Femur (tissue), 1 donor: ENCODE measurements around the gene ZBTB7C.
A peak's percentile ranks its signal among the peaks of the same experiment; 100 is the strongest.

Source experiments
- DNase-seq: peaks from one replicate; pipeline ENCODE4 v3.0.0-alpha.2; 2017

ZBTB7C gene

DNA sequence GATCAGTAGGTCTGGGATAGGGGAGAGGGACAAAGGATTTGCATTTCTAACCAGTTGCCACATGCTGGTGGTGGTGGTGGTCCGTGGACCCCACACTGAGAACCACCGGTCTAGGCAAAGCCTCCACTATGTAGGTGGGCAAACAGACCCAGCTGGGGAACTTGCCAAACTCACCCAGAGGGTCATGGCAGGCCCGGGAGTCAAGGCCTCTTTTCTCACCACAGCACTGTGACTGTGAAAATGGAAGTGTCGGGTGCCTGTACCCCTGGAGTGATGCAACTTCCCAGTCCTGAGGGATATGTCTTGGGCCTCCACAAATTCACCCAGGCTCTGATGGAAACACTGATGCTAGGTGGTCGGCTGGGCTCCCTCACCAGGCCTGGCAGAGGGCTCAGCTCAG, 377.5 kb downstream of the ZBTB7C start:
- peak; percentile 13 for DNase-seq

GRCh38 chr18:48030616-48031480, 378.3 kb downstream of the ZBTB7C start:
- peak; percentile 72 for DNase-seq

- no peak for DNase-seq
Observed at GRCh38 chr18:48029296-48029986, 379.7 kb downstream of the ZBTB7C start.

- DNase-seq = no peak
Observed at GRCh38 chr18:48028696-48029095, 380.5 kb downstream of the ZBTB7C start.

DNA sequence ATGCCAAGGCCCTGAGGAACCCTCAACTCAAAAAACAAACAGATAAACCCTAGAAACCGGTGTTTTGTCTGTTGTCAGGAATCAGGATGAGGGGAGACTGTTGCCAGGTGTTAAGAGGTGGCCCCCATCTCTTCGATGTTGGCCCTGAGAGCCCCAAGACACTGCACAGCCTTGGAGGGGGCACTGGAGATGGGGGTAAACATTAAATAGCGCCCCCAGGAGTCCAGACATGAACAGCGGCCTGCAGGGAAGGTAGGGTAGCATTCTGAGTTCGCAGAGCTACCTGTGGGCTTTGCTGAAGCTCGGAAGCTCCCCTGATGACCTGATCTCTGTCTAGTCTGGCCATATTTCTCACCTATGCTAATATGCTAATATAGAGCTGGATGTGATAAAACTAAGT, 381.1 kb downstream of the ZBTB7C start:
- no peak for DNase-seq

DNA sequence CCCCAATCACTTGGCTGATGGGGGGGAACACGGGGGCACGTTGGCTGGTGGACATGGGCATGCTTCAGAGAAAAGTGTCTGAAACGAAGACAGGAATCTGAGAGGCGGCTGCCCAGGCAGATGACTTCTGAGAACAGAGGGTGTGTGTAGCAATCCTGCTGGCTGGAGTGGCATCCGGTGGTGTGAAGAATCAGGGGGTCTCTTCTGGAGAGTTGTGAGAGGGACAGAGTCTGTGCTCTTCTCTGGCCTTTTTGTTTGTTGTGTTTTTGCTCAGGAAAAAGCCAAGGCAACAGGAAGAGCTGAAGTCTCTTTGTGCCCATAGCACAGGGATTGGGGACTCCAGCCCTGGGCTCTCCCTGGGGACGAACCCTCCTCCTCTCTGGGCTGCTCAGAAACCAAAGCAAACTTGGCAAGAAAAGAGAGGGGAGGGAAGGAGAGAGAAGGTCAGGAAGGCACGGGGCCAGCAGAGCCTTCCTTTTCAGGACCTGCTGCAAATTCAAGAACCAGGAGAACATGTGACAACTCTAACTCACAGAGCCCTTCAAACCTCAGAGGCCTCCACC, 381.7 kb downstream of the ZBTB7C start:
- DNase-seq = peak; percentile 57

DNA sequence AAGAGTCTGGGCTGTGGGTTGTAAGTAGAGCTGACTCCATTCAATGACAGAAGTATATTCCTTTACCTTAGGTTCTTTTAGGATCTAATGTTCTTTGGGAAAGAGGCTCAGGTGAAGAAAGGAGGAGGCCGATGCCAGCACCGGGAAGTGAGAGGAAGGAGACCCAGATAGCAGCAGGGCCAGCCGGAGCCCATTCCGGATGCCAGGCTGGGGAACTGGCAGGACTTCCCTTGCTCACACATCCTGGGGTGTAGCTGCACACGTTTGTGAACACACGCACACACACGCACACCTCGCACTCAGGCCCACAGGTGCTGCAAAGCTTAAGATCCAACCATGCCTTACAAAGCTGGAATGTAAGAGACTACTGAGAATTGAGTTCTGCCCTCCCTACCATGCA, 383.0 kb downstream of the ZBTB7C start:
- no peak for DNase-seq

GRCh38 chr18:48024881-48025660, 384.1 kb downstream of the ZBTB7C start:
- DNase-seq = no peak

- no peak for DNase-seq
Observed at GRCh38 chr18:48024009-48024512, 385.1 kb downstream of the ZBTB7C start.

GRCh38 chr18:48023334-48024008, 385.7 kb downstream of the ZBTB7C start:
- DNase-seq = peak; percentile 67

GRCh38 chr18:48022531-48023329, 386.5 kb downstream of the ZBTB7C start:
- DNase-seq = peak; percentile 32

DNA sequence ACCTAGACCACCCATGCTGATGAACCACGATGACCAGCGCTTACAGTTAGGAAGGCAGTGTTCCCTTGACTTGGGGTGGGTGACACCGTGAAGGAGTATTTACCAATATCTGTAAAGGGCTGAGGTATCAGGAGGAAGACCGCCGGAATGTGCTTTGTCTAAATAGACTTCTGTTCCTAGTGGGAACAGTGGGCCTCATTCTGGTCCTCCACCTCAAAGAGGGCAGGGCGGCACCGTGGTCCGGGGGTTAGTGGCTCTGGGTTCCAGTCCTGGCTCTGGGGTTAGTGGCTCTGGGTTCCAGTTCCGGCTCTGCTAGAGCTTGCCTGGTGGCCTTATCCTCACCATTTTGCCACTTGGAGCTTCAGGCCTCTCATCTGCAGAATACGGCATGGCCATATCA, 387.2 kb downstream of the ZBTB7C start:
- DNase-seq = no peak

- no peak for DNase-seq
Observed at GRCh38 chr18:48021273-48021914, 387.8 kb downstream of the ZBTB7C start.

GRCh38 chr18:48020337-48021250, 388.6 kb downstream of the ZBTB7C start:
- DNase-seq = no peak

DNA sequence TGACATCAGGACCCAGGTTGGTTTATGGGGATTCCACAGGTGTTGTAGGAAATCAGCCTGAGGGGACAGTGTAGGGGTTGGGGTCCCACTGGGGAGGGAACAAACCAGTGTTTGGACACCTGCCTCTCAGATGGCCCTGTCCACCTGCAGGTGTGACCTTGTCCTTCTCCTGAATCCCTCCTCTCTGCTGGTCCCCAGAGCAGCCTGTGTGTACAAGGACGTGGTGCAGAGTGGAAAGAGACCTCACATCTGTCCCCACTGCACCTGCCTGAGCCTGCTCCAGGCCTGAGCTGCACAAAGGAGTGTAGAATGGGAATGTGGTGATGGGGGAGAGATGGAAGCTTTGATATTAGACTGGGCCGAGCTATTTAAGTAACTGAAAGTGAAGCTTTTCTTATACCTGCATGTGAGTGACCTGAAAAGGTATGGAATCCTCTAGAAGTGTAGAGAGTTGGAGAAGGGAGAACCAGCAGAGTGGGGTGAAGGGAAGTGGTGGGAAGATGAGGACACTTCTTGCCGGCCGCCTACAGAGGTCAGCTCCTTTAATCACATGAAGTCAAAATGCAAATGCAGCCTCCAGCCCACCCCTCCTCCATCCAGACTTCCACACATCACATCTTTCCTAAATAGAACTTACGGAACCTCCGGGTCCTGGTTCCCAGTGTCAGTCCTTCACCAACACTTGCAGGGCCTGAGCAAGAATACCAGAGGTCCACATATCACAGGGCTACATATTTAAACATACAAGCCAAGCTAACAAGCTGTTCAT, 389.4 kb downstream of the ZBTB7C start:
- no peak for DNase-seq

DNA sequence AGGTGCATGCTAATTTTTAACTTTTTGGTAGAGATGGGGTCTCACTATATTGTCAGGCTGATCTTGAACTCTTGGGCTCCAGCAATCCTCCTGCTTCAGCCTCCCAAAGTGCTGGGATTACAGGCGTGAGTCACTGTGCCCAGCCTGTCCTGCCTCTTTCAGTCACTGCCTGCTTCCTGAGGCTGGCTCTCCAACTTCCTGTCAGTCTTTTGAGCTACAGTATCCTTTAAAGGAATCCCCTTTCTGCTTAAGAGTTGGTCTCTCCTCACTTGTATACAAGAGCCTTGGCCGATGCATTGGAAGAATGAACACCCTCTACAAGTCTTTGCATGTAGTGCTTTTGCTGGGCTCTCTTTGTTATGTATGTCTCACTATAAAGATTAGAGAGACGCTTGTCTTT, 390.3 kb downstream of the ZBTB7C start:
- no peak for DNase-seq

DNA sequence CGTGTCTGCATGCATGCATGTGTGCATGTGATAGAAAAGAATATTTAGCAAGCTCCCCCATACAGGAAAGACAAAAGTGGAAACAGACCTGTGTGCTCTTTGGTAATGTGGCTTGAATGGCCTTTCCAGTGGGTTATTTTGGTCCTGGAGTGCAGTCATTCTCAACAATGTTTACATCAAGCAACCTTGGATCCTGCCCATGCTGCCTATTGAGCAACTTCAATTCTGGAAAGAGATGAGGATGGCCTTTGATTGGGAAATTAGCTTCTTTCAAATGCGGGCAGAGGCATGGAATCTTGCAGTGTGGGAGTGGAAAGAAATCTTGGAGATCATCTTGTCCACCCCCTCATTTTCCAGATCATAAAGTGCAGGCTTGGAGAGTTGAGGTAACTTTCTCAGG, 391.5 kb downstream of the ZBTB7C start:
- no peak for DNase-seq

DNA sequence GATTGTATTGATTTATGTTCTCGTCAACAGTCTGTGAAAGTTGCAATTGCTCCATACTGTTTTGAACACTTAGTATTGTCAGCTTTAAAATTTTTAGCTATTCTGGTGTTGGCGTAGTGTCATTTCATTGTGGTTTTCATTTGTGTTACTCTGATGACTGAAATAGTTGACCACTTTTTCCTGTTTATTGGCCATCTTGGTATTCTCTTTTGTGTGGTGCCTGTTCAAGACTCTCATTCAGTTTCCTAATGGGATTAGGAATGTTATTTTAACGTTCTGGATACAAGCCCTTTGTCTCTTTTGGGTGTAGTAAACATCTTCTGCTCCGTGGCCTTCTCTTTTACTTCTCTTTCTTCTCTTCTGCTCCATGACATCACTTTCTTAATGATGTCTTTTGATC, 396.0 kb downstream of the ZBTB7C start:
- DNase-seq = no peak

DNA sequence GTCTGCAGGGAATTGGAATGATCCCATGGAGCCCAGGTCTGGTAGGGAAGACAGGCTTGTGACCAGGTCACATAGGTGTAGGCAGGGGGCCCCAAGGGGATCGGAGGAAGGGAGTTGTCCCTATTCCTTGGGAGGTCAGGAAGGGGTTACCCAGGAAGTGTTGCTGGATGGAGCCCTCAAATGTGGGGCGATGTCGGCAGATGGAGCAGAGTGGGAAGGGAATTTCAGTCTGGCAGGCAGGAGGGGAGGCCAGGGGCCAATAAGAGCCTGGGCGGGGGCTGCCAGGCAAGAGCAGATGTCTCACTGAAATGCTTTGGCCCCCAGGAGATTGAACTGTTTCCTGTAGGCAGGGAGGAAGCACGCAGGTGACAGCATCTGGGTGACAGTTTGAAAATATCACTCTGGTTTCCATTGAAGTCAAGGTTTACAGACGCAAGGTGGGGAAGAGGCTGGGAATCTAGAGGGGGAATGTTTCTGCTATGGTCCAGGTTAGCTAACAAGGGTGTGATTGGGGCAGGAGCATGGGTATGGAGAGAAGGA, 397.2 kb downstream of the ZBTB7C start:
- DNase-seq = no peak
